Upper lobe of left lung (tissue), 6 donors: ENCODE data around the gene ATP1A1. TPM values are rescaled to one million over a fixed set of nuclear protein-coding genes. Genes with fewer than 3 reads are reported as not detected.

Experiments
- ATAC-seq, 2 donors: fragments of 200-7000 bp; cut with Tn5 transposase; one replicate each; pipeline ENCODE4 v1.9.1; 2022; ENCODE audit warnings: mild to moderate bottlenecking in 2 of 2, moderate library complexity in 2 of 2; ENCODE audit not compliant: low FRiP score in 2 of 2
- DNase-seq, 2 donors: peaks; one replicate each; pipeline ENCODE4 v3.0.0-alpha.2; 2019 to 2020
- H3K27ac ChIP-seq, 4 donors: fragments of 200-600 bp; sonication (generic); one replicate each; pipeline ENCODE4 v1.5.1; 2016 to 2019
- H3K27me3 ChIP-seq, 4 donors: fragments of 200-600 bp; sonication (generic); one replicate each; pipeline ENCODE4 v1.5.1; 2017 to 2019
- H3K36me3 ChIP-seq, 4 donors: fragments of 200-600 bp; sonication (generic); one replicate each; pipeline ENCODE4 v1.5.1; 2016 to 2019
- H3K4me1 ChIP-seq, 4 donors: fragments of 200-600 bp; sonication (generic); one replicate each; pipeline ENCODE4 v1.5.1; 2018 to 2019
- H3K4me3 ChIP-seq, 4 donors: fragments of 200-600 bp; sonication (generic); one replicate each; pipeline ENCODE4 v1.5.1; 2017 to 2019; ENCODE audit warnings: mild to moderate bottlenecking in 2 of 4, moderate library complexity in 1 of 4
- H3K9me3 ChIP-seq, 4 donors: fragments of 200-600 bp; sonication (generic); one replicate each; pipeline ENCODE4 v1.5.1; 2018 to 2019
- EP300 ChIP-seq, 4 donors: sonication (generic); formaldehyde crosslinking; IDR thresholded peaks; one replicate each; pipeline ENCODE4 v1.5.1; 2017; ENCODE audit warnings: antibody characterized with exemption in 4 of 4, control low read depth in 2 of 4
- POLR2A ChIP-seq, 4 donors: fragments of 450-650 bp; IDR thresholded peaks; one replicate each; pipeline ENCODE4 v1.5.1; 2016 to 2017; ENCODE audit warnings: antibody characterized with exemption in 4 of 4, mild to moderate bottlenecking in 2 of 4
- POLR2AphosphoS5 ChIP-seq, 2 donors: sonication (generic); formaldehyde crosslinking; IDR thresholded peaks; one replicate each; pipeline ENCODE4 v1.5.1; 2017; ENCODE audit warnings: antibody characterized with exemption in 2 of 2
- WGBS, 2 donors: methylation state at CpG; one replicate each; pipeline ENCODE4 v1.1.5; 2017 to 2018; 5-methylcytosine and 5-hydroxymethylcytosine counted together
- small RNA-seq, 4 donors: library from RNA; depleted of rRNA; stranded (forward); fragments of <200 nt; gene quantifications; one replicate each; pipeline ENCODE3, GENCODE V24; 2016
- total RNA-seq, 6 donors: library from RNA; depleted of rRNA in 4 of 6; stranded (reverse); fragments of >200 nt in 4 of 6; gene quantifications; one replicate each; pipeline versions ENCODE4 v1.1.0 to v1.2.1, GENCODE V29; 2016 to 2021
- TF ChIP-seq, protein P1 (sequence below), 6 experiments: fragments of 450-650 bp in 4 of 6; fragments of 200-600 bp in 2 of 6; sonication (generic) in 2 of 6; IDR thresholded peaks; one replicate each; pipeline ENCODE4 v1.5.1; 2016 to 2019; ENCODE audit warnings: antibody characterized with exemption in 6 of 6
- donor health status: DM: no; HTN: no; CAD: no; lungs with moderate emphysema.
- donor health status: DM: no; HTN: yes; CAD: no; lungs with severe emphysema.

ATP1A1 gene
- total RNA-seq, 6 donors from 2014 or later: 383 to 829 (median 696) TPM

DNA sequence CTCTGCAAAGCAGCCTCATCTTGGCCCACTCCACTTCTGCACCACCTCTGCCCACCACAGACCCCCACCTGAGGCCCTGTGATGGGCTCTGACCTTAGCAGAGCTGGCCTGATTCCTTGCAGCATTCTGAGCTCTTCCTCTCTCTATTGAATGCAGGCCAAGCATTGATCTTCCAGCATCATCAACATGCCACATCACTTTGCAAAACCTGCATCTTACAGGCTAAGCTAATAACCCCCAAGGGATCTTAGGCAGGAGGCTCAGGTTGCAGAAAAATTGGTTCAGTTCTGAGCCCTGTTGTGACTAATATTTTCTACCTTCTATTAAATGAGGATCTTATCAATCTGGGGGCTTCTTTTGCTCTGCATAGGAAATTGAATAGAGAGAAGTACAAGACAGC lies 78.7 kb downstream of the ATP1A1 start:
- no peaks in the 10 kb centered on the region for H3K36me3 ChIP-seq
- ATAC-seq (no peak), DNase-seq (no peak)
- no peaks in the 10 kb centered on the region for H3K27me3 ChIP-seq
- H3K4me1 ChIP-seq: peaks cover 0 to 7% (median 2%) of the 10 kb centered on the region in 4 donors
- H3K9me3 ChIP-seq: no peaks in the 10 kb centered on the region
- no peak overlapping the region for H3K27ac ChIP-seq
- H3K4me3 ChIP-seq: no peak overlapping the region
- TF ChIP-seq POLR2AphosphoS5 (IDR thresholded peaks at IDR 0.05): no peak
- no peak for TF ChIP-seq POLR2A (IDR thresholded peaks at IDR 0.05)
- no peak for TF ChIP-seq EP300 (IDR thresholded peaks at IDR 0.05)
- TF ChIP-seq, protein P1, sequence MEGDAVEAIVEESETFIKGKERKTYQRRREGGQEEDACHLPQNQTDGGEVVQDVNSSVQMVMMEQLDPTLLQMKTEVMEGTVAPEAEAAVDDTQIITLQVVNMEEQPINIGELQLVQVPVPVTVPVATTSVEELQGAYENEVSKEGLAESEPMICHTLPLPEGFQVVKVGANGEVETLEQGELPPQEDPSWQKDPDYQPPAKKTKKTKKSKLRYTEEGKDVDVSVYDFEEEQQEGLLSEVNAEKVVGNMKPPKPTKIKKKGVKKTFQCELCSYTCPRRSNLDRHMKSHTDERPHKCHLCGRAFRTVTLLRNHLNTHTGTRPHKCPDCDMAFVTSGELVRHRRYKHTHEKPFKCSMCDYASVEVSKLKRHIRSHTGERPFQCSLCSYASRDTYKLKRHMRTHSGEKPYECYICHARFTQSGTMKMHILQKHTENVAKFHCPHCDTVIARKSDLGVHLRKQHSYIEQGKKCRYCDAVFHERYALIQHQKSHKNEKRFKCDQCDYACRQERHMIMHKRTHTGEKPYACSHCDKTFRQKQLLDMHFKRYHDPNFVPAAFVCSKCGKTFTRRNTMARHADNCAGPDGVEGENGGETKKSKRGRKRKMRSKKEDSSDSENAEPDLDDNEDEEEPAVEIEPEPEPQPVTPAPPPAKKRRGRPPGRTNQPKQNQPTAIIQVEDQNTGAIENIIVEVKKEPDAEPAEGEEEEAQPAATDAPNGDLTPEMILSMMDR (IDR thresholded peaks at IDR 0.05): no peak

DNA sequence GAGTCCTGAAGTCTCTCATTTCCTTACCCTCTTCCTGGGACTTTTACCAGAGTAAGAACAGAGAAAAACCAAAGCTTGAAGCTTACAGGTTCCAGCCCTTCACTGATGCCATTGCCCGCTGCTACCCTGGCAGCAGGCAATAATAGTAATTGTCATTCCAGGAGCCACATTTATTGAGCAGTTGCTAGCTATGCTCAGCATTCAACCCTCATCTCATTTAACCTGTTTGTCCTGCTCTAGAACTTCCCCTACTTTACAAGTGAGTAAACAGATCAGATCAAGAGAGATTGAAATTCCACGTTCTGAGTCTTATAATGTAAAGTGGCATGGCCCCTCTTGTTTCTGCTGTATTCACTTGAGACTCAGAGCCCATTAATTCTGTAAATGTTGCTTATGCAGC lies 80.4 kb downstream of the ATP1A1 start:
- Histone ChIP-seq H3K4me3 (no peak overlapping the region), H3K27ac (no peak overlapping the region), H3K36me3 (no peaks in the 10 kb centered on the region), H3K27me3 (no peaks in the 10 kb centered on the region), H3K4me1 (peaks cover 0 to 7% (median 2%) of the 10 kb centered on the region in 4 donors), H3K9me3 (no peaks in the 10 kb centered on the region)
- ATAC-seq (no peak), DNase-seq (no peak)
- 81 to 82% methylated on average over 2 of the region's 2 CpGs for WGBS, 2 donors
- TF ChIP-seq POLR2AphosphoS5 (IDR thresholded peaks at IDR 0.05) (no peak), POLR2A (IDR thresholded peaks at IDR 0.05) (no peak), EP300 (IDR thresholded peaks at IDR 0.05) (no peak)
- TF ChIP-seq, protein P1 (IDR thresholded peaks at IDR 0.05): no peak

DNA sequence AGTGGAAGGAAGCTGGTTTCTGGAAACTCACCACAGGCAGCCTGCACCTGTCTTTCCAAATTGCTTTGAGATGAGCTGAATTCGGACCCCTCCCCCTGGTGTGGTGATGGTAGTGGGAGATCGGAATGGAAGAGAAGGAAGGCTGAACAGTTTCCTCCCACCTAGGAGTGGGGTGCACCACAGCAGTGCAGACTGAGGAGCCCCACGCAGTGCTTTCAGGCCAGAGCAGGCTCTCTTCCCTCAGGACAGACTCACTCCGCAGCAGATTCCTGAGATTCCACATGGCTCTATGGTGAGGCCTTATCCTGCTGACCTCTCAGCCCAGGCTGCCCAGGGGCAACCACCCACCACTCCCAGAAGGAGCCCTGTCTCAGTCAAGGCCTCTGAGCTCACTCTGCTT lies 80.9 kb downstream of the ATP1A1 start:
- ATAC-seq (peak in 1 of 2 donors; percentile 31), DNase-seq (no peak)
- peaks cover 0 to 7% (median 2%) of the 10 kb centered on the region in 4 donors for H3K4me1 ChIP-seq
- H3K27ac ChIP-seq: no peak overlapping the region
- H3K4me3 ChIP-seq: no peak overlapping the region
- H3K9me3 ChIP-seq: no peaks in the 10 kb centered on the region
- WGBS, 2 donors: 84 to 97% methylated on average over 4 of the region's 4 CpGs
- H3K27me3 ChIP-seq: no peaks in the 10 kb centered on the region
- no peaks in the 10 kb centered on the region for H3K36me3 ChIP-seq
- TF ChIP-seq POLR2AphosphoS5 (IDR thresholded peaks at IDR 0.05): no peak
- no peak for TF ChIP-seq EP300 (IDR thresholded peaks at IDR 0.05)
- no peak for TF ChIP-seq POLR2A (IDR thresholded peaks at IDR 0.05)
- TF ChIP-seq, protein P1 (IDR thresholded peaks at IDR 0.05): no peak

Small RNAs within 50 kb of the gene (small RNA-seq; reads per million reads assigned to genes)
- gene RF00019 (0 reads per million in 4 donors), gene RNU6-817P (0 reads per million in 4 donors)

Other genes with a start within 250 kb of the ATP1A1 start
- 10 to 100 TPM; 17.8 to 52.0 (median 32.4) TPM for gene CD58, start 197.8 kb downstream of the ATP1A1 start, total RNA-seq